Left ventricle myocardium inferior (tissue), 1 donor: ENCODE results near the gene RNF169. TPM values are rescaled to one million over a fixed set of nuclear protein-coding genes. Genes with fewer than 3 reads are reported as not detected.

Experiments
- DNase-seq: peaks from one replicate; pipeline ENCODE4 v3.0.0-alpha.2; 2020
- H3K27ac ChIP-seq: fragments of 200-600 bp; replicated peaks from 2 replicates; pipeline ENCODE4 v1.8.0; 2021
- H3K27me3 ChIP-seq: fragments of 200-600 bp; 2 replicates; pipeline ENCODE4 v1.8.0; 2021; ENCODE audit warnings: low read depth
- H3K36me3 ChIP-seq: fragments of 200-600 bp; 2 replicates; pipeline ENCODE4 v1.8.0; 2021
- H3K4me1 ChIP-seq: fragments of 200-600 bp; 2 replicates; pipeline ENCODE4 v1.8.0; 2021
- H3K4me3 ChIP-seq: fragments of 200-600 bp; 2 replicates; pipeline ENCODE4 v1.8.0; 2021; ENCODE audit warnings: mild to moderate bottlenecking, moderate library complexity
- H3K9me3 ChIP-seq: fragments of 200-600 bp; replicated peaks from 2 replicates; pipeline ENCODE4 v1.8.0; 2021
- intact Hi-C: fragments of 100-400 bp; cut with micrococcal nuclease; formaldehyde crosslinking; loops from one replicate; pipeline ENCODE4 v1.11.0; 2022
- total RNA-seq: library from RNA; stranded (reverse); fragmentation: NEBNext Ultra II Directional; extraction: Animal tissue kit (Norgen Biotek cat#: 25700); gene quantifications from one replicate; pipeline ENCODE4 v1.2.1, GENCODE V29; 2021
- TF ChIP-seq, protein P1 (sequence below): fragments of 200-600 bp; IDR thresholded peaks from 2 replicates; pipeline ENCODE4 v1.8.0; 2021; ENCODE audit warnings: antibody characterized with exemption, mild to moderate bottlenecking, borderline replicate concordance
- donor health status: DM: no; HTN: yes; CAD: no; lungs with severe emphysema.

Gene RNF169
- total RNA-seq, 1 donor from 2014 or later: 9.6 TPM

- H3K9me3 ChIP-seq: no peaks in the 10 kb centered on the region
- DNase-seq: no peak
- H3K4me3 ChIP-seq: no peak overlapping the region
- no peak overlapping the region for H3K27ac ChIP-seq
- no peaks in the 10 kb centered on the region for H3K36me3 ChIP-seq
- H3K27me3 ChIP-seq: no peaks in the 10 kb centered on the region
- peaks cover 16% of the 10 kb centered on the region for H3K4me1 ChIP-seq
- TF ChIP-seq, protein P1, sequence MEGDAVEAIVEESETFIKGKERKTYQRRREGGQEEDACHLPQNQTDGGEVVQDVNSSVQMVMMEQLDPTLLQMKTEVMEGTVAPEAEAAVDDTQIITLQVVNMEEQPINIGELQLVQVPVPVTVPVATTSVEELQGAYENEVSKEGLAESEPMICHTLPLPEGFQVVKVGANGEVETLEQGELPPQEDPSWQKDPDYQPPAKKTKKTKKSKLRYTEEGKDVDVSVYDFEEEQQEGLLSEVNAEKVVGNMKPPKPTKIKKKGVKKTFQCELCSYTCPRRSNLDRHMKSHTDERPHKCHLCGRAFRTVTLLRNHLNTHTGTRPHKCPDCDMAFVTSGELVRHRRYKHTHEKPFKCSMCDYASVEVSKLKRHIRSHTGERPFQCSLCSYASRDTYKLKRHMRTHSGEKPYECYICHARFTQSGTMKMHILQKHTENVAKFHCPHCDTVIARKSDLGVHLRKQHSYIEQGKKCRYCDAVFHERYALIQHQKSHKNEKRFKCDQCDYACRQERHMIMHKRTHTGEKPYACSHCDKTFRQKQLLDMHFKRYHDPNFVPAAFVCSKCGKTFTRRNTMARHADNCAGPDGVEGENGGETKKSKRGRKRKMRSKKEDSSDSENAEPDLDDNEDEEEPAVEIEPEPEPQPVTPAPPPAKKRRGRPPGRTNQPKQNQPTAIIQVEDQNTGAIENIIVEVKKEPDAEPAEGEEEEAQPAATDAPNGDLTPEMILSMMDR: no peak
- intact Hi-C loops: no loop called here
Observed at GRCh38 chr11:74771139-74771538, 22.5 kb downstream of the RNF169 start.

- Histone ChIP-seq H3K4me1 (peaks cover 22% of the 10 kb centered on the region), H3K36me3 (no peaks in the 10 kb centered on the region), H3K4me3 (no peak overlapping the region), H3K27me3 (no peaks in the 10 kb centered on the region), H3K27ac (no peak overlapping the region), H3K9me3 (no peaks in the 10 kb centered on the region)
- TF ChIP-seq, protein P1: no peak
- intact Hi-C loops: no loop called here
- DNase-seq: no peak
Observed at GRCh38 chr11:74773476-74773875, 24.8 kb downstream of the RNF169 start.

- Histone ChIP-seq H3K27ac (no peak overlapping the region), H3K4me1 (peaks cover 26% of the 10 kb centered on the region), H3K4me3 (no peak overlapping the region), H3K36me3 (no peaks in the 10 kb centered on the region), H3K27me3 (no peaks in the 10 kb centered on the region), H3K9me3 (no peaks in the 10 kb centered on the region)
- TF ChIP-seq, protein P1: no peak
- no peak for DNase-seq
- intact Hi-C loops: no loop called here
Observed at GRCh38 chr11:74775762-74776161, 27.1 kb downstream of the RNF169 start.

DNA sequence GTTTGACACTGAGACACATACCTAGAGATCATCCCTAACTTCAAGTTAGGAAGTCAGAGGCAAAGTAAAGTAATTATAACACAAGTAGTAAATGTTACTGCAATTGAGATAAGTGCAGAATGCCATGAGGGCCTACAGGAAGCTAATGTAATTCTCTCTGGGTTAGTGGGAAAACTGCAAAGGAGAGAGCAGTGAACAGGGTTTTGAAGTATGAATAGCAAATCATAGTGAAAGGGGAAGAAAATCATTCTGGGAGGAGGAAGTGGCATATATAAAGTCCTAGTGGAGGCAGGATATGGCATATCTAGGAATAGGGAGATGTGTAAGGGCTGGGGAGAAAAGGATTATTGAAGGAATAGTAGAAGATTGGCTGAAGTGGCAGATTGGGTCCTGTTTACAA lies 27.9 kb downstream of the RNF169 start:
- H3K4me3 ChIP-seq: no peak overlapping the region
- no peak for DNase-seq
- intact Hi-C loops: no loop called here
- no peaks in the 10 kb centered on the region for H3K9me3 ChIP-seq
- no peak overlapping the region for H3K27ac ChIP-seq
- TF ChIP-seq, protein P1: no peak
- H3K27me3 ChIP-seq: no peaks in the 10 kb centered on the region
- H3K36me3 ChIP-seq: no peaks in the 10 kb centered on the region
- peaks cover 30% of the 10 kb centered on the region for H3K4me1 ChIP-seq

DNA sequence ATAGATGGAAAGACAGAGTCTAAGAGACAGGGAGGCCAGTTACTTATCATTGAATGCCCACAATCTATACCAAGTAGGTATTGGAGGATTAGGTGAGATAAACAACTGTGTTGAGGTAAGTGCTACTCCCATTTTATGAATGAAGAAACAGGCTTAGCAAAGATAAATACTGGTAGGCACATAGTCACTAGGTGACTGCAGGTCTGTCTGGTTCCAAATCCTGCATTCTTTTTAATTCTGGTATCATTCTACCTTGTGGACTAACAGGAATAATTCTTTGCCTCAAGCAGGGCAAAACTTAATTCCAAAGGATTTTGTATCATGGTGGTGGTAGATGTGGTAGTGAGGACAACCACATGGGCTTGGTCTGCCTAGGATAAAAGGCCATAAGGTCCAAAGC lies 28.4 kb downstream of the RNF169 start:
- no peak for DNase-seq
- Histone ChIP-seq H3K27ac (no peak overlapping the region), H3K27me3 (no peaks in the 10 kb centered on the region), H3K4me1 (peaks cover 31% of the 10 kb centered on the region), H3K4me3 (no peak overlapping the region), H3K9me3 (no peaks in the 10 kb centered on the region), H3K36me3 (no peaks in the 10 kb centered on the region)
- intact Hi-C loops: no loop called here
- TF ChIP-seq, protein P1: no peak

- no peak overlapping the region for H3K4me3 ChIP-seq
- no peak overlapping the region for H3K27ac ChIP-seq
- H3K27me3 ChIP-seq: no peaks in the 10 kb centered on the region
- no peak for DNase-seq
- H3K4me1 ChIP-seq: peaks cover 35% of the 10 kb centered on the region
- TF ChIP-seq, protein P1: no peak
- intact Hi-C loops: no loop called here
- H3K9me3 ChIP-seq: no peaks in the 10 kb centered on the region
- H3K36me3 ChIP-seq: no peaks in the 10 kb centered on the region
Observed at GRCh38 chr11:74777877-74778276, 29.2 kb downstream of the RNF169 start.
